ENCODE data around the gene NR1I3.

The NR1I3 gene

DNA sequence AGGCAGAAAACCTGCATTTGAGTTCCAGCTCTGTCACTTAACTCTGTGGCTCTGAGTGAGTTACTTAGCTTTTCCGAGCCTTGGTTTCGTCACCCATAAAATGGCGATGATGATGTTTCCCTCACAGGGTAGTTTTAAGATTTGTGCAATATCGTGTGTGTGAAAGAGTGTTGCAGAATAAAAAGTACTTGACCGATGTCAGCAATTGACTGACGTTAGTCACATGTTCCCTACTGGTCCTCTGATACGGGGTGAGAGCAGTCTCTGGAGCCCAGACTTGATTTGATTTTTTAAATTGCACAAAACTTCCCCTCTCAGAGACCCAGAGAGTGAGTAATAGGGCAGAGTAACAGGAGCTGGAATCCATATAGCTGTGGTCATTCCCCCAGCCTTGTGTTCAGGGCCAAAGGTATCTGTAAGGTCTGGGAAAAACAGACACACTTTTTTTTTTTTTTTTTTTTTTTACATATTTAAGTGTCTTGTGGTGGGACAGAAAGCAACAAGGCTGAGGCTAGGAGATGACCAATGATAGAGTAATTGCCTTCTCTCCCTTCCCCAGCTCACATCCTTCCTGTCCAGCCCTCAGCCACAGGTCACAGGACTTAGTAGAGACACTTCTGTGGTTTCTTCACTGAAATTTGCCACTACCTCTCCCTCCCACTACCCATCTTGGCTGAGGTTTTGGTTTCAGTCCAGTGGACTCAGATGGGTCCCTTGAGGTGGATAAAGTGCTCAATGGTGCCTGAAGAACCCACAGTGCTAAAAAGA, 20.9 kb downstream of the NR1I3 start:
- Histone ChIP-seq H3K27ac (peak overlapping the region; percentile 65 to 73), H3K4me1 (no peaks in the 10 kb centered on the region), H3K27me3 (no peaks in the 10 kb centered on the region), H3K9me3 (no peaks in the 10 kb centered on the region), H3K4me3 (peak overlapping the region; percentile 27 to 36), H3K36me3 (peaks cover 27 to 32% (median 28%) of the 10 kb centered on the region in 3 donors)
- intact Hi-C loops (cut with DNase I; ENCODE audit: low total_unique reads), result no loop called here
- TF ChIP-seq, protein P1, sequence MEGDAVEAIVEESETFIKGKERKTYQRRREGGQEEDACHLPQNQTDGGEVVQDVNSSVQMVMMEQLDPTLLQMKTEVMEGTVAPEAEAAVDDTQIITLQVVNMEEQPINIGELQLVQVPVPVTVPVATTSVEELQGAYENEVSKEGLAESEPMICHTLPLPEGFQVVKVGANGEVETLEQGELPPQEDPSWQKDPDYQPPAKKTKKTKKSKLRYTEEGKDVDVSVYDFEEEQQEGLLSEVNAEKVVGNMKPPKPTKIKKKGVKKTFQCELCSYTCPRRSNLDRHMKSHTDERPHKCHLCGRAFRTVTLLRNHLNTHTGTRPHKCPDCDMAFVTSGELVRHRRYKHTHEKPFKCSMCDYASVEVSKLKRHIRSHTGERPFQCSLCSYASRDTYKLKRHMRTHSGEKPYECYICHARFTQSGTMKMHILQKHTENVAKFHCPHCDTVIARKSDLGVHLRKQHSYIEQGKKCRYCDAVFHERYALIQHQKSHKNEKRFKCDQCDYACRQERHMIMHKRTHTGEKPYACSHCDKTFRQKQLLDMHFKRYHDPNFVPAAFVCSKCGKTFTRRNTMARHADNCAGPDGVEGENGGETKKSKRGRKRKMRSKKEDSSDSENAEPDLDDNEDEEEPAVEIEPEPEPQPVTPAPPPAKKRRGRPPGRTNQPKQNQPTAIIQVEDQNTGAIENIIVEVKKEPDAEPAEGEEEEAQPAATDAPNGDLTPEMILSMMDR (IDR thresholded peaks at IDR 0.05), result no peak
- DNase-seq, result peak in 1 of 2 donors; percentile 39

DNA sequence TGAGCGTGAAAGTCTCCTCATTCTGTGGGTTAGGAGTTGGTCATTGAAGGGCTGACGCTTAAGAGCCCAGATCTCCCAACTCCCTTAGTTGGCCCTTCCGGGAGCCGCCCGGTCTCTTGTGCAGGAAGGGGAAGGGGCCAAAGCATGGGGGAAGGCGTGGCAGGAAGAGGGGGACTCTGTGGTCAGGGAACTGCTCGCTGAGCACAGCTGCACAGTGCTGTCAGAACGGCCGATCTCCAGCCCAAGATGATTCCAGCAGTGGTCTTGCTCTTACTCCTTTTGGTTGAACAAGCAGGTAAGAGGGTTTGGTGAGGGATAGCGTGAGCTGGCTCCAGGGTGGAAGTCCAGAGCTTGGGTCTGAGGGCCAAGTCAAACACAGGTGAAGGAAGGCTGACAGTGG, 22.9 kb downstream of the NR1I3 start, which contains the start of gene FCER1G:
Gene FCER1G (plus strand): TSS at position 220 of the 400 bp plus-strand sequence. CDS start 27 bp downstream, at position 247.
- no peaks in the 10 kb centered on the region for H3K4me1 ChIP-seq
- no peaks in the 10 kb centered on the region for H3K9me3 ChIP-seq
- peaks cover 45 to 52% (median 48%) of the 10 kb centered on the region in 3 donors for H3K36me3 ChIP-seq
- TF ChIP-seq, protein P1 (IDR thresholded peaks at IDR 0.05), result no peak
- peak within 1 kb of the TSS; percentile 22 to 42 for H3K27ac ChIP-seq
- H3K27me3 ChIP-seq, result no peaks in the 10 kb centered on the region
- DNase-seq, result peak; percentile 70 to 79
- peak within 1 kb of the TSS; percentile 34 to 38 for H3K4me3 ChIP-seq
- intact Hi-C loops (cut with DNase I; ENCODE audit: low total_unique reads), result no loop called here

DNA sequence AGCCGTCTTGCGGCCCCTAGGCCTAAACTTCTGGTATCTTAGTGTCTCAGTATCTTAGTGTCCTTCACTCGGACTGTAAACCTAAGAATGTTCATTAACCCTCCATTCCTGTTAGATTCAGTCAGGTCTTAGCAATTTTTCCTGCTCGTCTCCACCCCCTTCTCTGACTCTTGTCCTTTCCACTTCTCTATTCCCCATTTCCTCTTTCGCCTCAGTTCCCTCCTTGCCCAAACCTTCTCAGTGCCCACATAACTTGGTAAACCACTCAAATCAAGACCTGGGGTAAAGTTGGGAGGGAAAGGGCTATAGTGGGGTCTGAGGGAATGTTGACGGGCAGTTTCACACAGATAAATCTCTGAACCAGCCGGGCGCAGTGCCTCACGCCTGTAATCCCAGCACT, 23.6 kb downstream of the NR1I3 start:
- no peaks in the 10 kb centered on the region for H3K4me1 ChIP-seq
- H3K27ac ChIP-seq, result peak overlapping the region in 1 of 2 donors; percentile 22
- intact Hi-C loops (cut with DNase I; ENCODE audit: low total_unique reads), result no loop called here
- H3K36me3 ChIP-seq, result peaks cover 51 to 59% (median 55%) of the 10 kb centered on the region in 3 donors
- H3K9me3 ChIP-seq, result no peaks in the 10 kb centered on the region
- H3K4me3 ChIP-seq, result no peak overlapping the region
- TF ChIP-seq, protein P1 (IDR thresholded peaks at IDR 0.05), result no peak
- peak in 1 of 2 donors; percentile 18 for DNase-seq
- H3K27me3 ChIP-seq, result no peaks in the 10 kb centered on the region

DNA sequence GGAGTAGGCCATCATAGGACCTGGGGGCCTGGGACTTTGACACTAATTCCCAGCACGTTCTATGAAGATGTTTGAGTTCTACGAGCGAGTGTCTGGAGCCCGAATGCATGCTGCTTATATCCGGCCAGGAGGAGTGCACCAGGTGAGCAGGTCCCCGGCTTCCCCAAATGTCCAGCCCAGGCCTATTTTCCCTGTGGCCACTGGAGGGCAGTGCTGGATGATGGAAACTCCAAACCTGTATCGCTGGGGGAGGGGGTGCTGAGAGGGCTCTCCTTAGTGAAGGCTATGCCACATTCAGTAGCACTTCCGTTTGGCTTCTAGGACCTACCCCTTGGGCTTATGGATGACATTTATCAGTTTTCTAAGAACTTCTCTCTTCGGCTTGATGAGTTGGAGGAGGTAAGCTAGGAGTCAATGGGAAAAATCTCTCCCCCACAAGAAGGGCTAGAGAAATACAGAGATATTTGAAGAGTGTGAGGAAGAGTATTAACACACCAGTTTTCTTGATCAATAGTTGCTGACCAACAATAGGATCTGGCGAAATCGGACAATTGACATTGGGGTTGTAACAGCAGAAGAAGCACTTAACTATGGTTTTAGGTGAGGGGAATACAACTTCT, 28.1 kb downstream of the NR1I3 start:
- Histone ChIP-seq H3K27me3 (no peaks in the 10 kb centered on the region), H3K27ac (no peak overlapping the region), H3K36me3 (peaks cover 82 to 98% (median 88%) of the 10 kb centered on the region in 3 donors), H3K4me3 (no peak overlapping the region), H3K4me1 (peaks cover 0 to 10% (median 3%) of the 10 kb centered on the region in 4 donors), H3K9me3 (no peaks in the 10 kb centered on the region)
- TF ChIP-seq, protein P1 (IDR thresholded peaks at IDR 0.05), result peak; percentile 84 to 87
- intact Hi-C loops (cut with DNase I; ENCODE audit: low total_unique reads), result no loop called here
- DNase-seq, result peak; percentile 77 to 79

DNA sequence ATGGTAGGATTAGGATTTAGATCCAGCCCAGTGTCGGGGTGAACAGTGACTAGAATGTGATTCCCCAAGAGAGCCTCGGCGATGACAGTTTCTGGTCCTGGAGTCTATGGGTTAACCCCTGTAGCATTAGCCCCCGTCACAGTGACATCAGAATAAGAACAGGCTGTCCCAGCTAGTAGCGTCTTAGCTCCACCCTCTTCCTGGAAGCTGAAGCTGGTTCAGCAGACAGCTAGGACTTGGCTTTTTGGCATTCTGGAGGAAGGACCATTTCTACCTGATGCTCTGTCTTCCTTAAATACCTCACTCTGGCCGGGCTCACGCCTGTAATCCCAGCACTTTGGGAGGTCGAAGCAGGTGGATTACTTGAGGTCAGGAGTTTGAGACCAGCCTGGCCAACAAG, 30.8 kb downstream of the NR1I3 start:
- Histone ChIP-seq H3K27me3 (no peaks in the 10 kb centered on the region), H3K4me3 (no peak overlapping the region), H3K4me1 (peaks cover under 1 to 23% (median 16%) of the 10 kb centered on the region in 4 donors), H3K9me3 (no peaks in the 10 kb centered on the region), H3K27ac (no peak overlapping the region), H3K36me3 (peaks cover 55 to 77% (median 61%) of the 10 kb centered on the region in 3 donors)
- intact Hi-C loops (cut with DNase I; ENCODE audit: low total_unique reads), result no loop called here
- no peak for DNase-seq
- TF ChIP-seq, protein P1 (IDR thresholded peaks at IDR 0.05), result no peak

Measured in tibial artery (tissue), 4 donors.